HepG2 (cell line): ENCODE data around the gene CABP2. TPM values are rescaled to one million over a fixed set of nuclear protein-coding genes. Genes with fewer than 3 reads are reported as not detected.
A peak's percentile ranks its signal among the peaks of the same experiment; 100 is the strongest.

ENCODE experiments used
- IRF1 ChIP-seq: sonication (generic); formaldehyde crosslinking; IDR thresholded peaks from 2 replicates; pipeline ENCODE4 v1.4.0; 2020; ENCODE audit warnings: low read depth, mild to moderate bottlenecking, missing genetic modification reagents
- JDP2 ChIP-seq: sonication (generic); formaldehyde crosslinking; IDR thresholded peaks from 2 replicates; pipeline ENCODE4 v1.8.1; 2022; ENCODE audit warnings: missing genetic modification reagents, borderline replicate concordance
- POLR2AphosphoS5 ChIP-seq: IDR thresholded peaks from 2 replicates; pipeline ENCODE4 v1.6.1; 2012; ENCODE audit warnings: low read depth, low read length
- RXRA ChIP-seq: sonication (generic); formaldehyde crosslinking; IDR thresholded peaks from 2 replicates; pipeline ENCODE4 v1.5.1; 2020; ENCODE audit warnings: missing genetic modification reagents
- SP4 ChIP-seq: sonication (generic); formaldehyde crosslinking; IDR thresholded peaks from 2 replicates; pipeline ENCODE4 v1.8.1; 2023; ENCODE audit warnings: mild to moderate bottlenecking, missing genetic modification reagents
- SRF ChIP-seq: IDR thresholded peaks from 2 replicates; pipeline ENCODE4 v1.6.1; 2011; ENCODE audit warnings: mild to moderate bottlenecking, low read depth, low read length, moderate library complexity
- SYNCRIP ChIP-seq: fragments of 200-400 bp; formaldehyde crosslinking; IDR thresholded peaks from 2 replicates; pipeline ENCODE4 v1.6.1; 2018; ENCODE audit warnings: mild to moderate bottlenecking, low read depth, low read length; ENCODE audit not compliant: insufficient read depth
- TEAD2 ChIP-seq: sonication (generic); formaldehyde crosslinking; IDR thresholded peaks from 2 replicates; pipeline ENCODE4 v1.9.0; 2021; ENCODE audit warnings: missing genetic modification reagents
- ZFP37 ChIP-seq: sonication (generic); formaldehyde crosslinking; IDR thresholded peaks from 2 replicates; pipeline ENCODE4 v1.4.0; 2020; ENCODE audit warnings: missing genetic modification reagents, borderline replicate concordance
- ZFY ChIP-seq: sonication (generic); formaldehyde crosslinking; IDR thresholded peaks from 2 replicates; pipeline ENCODE4 v1.4.0; 2020; ENCODE audit warnings: missing genetic modification reagents
- ZNF510 ChIP-seq: sonication (generic); formaldehyde crosslinking; IDR thresholded peaks from 2 replicates; pipeline ENCODE4 v1.4.0; 2020; ENCODE audit warnings: low read depth, mild to moderate bottlenecking, missing genetic modification reagents
- ZNF547 ChIP-seq: sonication (generic); formaldehyde crosslinking; IDR thresholded peaks from 2 replicates; pipeline ENCODE4 v1.5.1; 2020; ENCODE audit warnings: mild to moderate bottlenecking, missing genetic modification reagents
- ZNF574 ChIP-seq: sonication (generic); formaldehyde crosslinking; IDR thresholded peaks from 2 replicates; pipeline ENCODE4 v1.4.0; 2020; ENCODE audit warnings: missing genetic modification reagents
- ZNF609 ChIP-seq: sonication (generic); formaldehyde crosslinking; IDR thresholded peaks from 2 replicates; pipeline ENCODE4 v1.4.0; 2020; ENCODE audit warnings: mild to moderate bottlenecking, missing genetic modification reagents, borderline replicate concordance
- ZNF770 ChIP-seq: sonication (generic); formaldehyde crosslinking; IDR thresholded peaks from 2 replicates; pipeline ENCODE4 v1.5.0; 2020; ENCODE audit warnings: mild to moderate bottlenecking, missing genetic modification reagents
- ZNF841 ChIP-seq: sonication (generic); formaldehyde crosslinking; IDR thresholded peaks from 2 replicates; pipeline ENCODE4 v1.8.1; 2023; ENCODE audit warnings: missing genetic modification reagents, borderline replicate concordance
- polyA plus RNA-seq, 8 experiments: library from polyadenylated mRNA; depleted of rRNA in 3 of 8; stranded (reverse) in 7 of 8; unstranded in 1 of 8; fragments of >200 nt; fragmentation: Illumina TruSeq in 4 of 8; extraction: Trizol in 4 of 8; gene quantifications; 2 replicates each; pipeline versions ENCODE4 v1.2.1 to v1.2.3, GENCODE V29; 2011 to 2016; ENCODE audit warnings: low read depth in 4 of 8, missing spikeins in 1 of 8, mixed read lengths in 1 of 8; ENCODE audit not compliant: insufficient read depth in 1 of 8
- total RNA-seq, 5 experiments: library from RNA; depleted of rRNA; stranded (reverse); fragments of >200 nt; fragmentation: Illumina TruSeq; extraction: Trizol; gene quantifications; 2 replicates each; pipeline ENCODE4 v1.2.3, GENCODE V29; 2016; ENCODE audit warnings: low read depth in 1 of 5

The CABP2 gene
- total and polyA plus RNA-seq, 2 of the 13 experiments (the other 11 are each of a cell fraction or from before 2014, with no cell fraction given): not detected

GRCh38 chr11:67482827-67483798, 40.1 kb downstream of the CABP2 start, which contains the start of gene AIP (continued):
- TF ChIP-seq ZNF609 (CRISPR knock-in tag) (peak; percentile 72), ZNF574 (CRISPR knock-in tag) (peak; percentile 86), ZNF547 (CRISPR knock-in tag) (peak; percentile 99), SP4 (CRISPR knock-in tag) (peak; percentile 96), ZNF841 (CRISPR knock-in tag) (peak; percentile 84), JDP2 (no peak), POLR2AphosphoS5 (no peak; the same call in none of the 2 replicates), ZNF770 (peak; percentile 72), SYNCRIP (no peak), TEAD2 (CRISPR knock-in tag) (peak; percentile 90; the same call in 1 of the 2 replicates), ZFY (peak; percentile 86), IRF1 (peak; percentile 94; the same call in 1 of the 2 replicates), ZFP37 (peak; percentile 81; the same call in 1 of the 2 replicates), RXRA (CRISPR knock-in tag) (peak; percentile 91), ZNF510 (CRISPR knock-in tag) (peak; percentile 99), SRF (no peak)
